Astrocyte of the cerebellum (primary cell): ENCODE measurements around the gene CD4.

ENCODE experiments used
- DNase-seq: peaks from one replicate; pipeline ENCODE4 v3.0.0-alpha.2; 2011; ENCODE audit warnings: low read depth
- H3K4me3 ChIP-seq: 2 replicates; pipeline ENCODE4 v1.5.1; 2011; ENCODE audit warnings: mild to moderate bottlenecking, low read depth, low read length, moderate library complexity
- in situ Hi-C: cut with HindIII; loops from 2 replicates; pipeline ENCODE4 v1.10.0; 2017; ENCODE audit warnings: low sequenced_read_pairs
- TF ChIP-seq, protein P1 (sequence below): IDR thresholded peaks from 2 replicates; pipeline ENCODE4 v1.5.1; 2012; ENCODE audit warnings: low read length, low read depth, moderate library complexity, mild to moderate bottlenecking; ENCODE audit errors: missing control alignments

Gene CD4

DNA sequence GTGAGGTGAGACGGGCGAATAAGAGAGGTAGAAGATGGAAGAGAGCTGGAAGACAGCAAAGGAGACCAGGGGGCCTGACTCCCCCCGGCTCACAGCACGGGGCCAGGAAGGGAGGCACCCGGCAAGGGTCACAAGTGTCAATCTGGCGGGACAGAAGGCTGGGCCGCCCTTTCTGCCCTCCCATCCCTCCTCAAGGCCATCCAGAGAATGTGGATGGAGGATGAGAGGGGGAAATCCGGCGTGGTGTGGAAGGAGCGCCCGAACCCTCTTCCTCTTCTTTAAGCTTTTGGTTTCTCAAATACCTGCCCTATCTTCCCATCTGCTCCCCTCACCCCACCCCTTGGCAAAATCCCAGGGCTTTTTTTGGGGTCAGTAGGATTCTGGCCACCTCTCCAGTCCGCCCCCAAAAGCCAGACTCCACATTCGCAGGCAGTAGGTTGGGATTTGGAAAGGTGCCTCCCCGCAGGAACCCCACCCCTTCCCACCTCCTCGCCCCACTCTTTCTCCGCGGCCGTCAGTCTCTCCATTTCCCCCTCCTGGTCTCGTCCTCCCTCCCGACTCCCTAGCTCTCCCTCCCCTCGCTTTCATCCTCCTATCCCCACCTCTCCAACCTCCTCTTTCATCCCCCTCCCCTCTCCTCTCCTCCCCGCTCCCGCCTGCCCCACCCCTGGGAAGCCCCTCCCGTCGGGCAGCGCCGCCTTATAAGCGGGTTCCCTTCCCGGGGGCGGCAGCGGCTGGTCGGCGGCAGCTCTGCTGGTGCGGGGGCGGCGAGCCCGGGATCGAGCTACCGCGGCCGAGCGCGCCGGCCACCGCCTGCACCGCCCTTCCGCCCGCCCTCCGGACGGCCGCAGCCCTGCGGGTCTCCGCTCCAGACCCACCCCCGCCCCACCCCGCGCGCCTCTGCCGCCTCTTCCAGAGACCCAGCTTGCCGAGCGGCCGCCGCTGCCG lies 23.4 kb upstream of the CD4 start, which contains the start of gene PTMS:
TSS of gene PTMS (plus strand) at position 730 of the 948 bp plus-strand sequence. CDS start 343 bp downstream, outside the sequence.
- peak; percentile 86 for DNase-seq
- TF ChIP-seq, protein P1, sequence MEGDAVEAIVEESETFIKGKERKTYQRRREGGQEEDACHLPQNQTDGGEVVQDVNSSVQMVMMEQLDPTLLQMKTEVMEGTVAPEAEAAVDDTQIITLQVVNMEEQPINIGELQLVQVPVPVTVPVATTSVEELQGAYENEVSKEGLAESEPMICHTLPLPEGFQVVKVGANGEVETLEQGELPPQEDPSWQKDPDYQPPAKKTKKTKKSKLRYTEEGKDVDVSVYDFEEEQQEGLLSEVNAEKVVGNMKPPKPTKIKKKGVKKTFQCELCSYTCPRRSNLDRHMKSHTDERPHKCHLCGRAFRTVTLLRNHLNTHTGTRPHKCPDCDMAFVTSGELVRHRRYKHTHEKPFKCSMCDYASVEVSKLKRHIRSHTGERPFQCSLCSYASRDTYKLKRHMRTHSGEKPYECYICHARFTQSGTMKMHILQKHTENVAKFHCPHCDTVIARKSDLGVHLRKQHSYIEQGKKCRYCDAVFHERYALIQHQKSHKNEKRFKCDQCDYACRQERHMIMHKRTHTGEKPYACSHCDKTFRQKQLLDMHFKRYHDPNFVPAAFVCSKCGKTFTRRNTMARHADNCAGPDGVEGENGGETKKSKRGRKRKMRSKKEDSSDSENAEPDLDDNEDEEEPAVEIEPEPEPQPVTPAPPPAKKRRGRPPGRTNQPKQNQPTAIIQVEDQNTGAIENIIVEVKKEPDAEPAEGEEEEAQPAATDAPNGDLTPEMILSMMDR: no peak
- peak within 1 kb of the TSS; percentile 94 for H3K4me3 ChIP-seq
- in situ Hi-C loops: loop anchor here (5.0 kb wide), 1 partner anchor 46 kb away; no protein-coding TSS in a partner anchor

DNA sequence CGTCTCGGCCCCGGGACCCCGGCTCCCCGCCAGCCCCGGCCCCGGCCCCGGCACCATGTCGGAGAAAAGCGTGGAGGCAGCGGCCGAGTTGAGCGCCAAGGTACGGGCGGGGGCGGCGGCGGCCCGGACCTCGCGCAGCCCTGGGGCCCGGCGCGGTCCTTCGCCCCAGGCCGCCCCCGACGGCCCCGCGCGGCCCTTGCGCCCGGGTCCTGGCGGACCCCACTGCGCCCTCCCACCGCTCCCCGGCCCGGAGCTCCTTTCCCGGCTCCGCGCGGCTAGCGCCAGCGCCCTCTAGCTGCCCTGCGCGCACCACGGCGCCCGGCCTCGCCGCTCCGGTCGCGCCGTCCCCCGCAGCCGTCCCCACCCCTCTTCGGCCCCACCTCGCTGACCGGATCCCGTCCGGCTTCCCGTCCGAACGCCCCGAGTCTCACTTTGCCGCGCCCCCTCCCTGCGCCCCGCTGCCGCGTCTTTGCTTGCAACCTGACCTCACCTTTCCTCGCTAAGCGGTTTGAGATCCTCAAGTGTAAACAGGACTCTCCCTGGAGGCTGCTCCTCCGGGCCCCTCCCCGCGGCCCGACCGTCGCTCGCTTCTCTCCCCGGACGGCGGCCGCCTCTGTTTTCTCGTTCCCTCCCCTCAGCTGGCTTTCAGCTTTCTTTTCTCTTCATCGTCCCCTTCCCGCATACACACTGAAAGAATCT lies 22.5 kb upstream of the CD4 start:
- H3K4me3 ChIP-seq: peak overlapping the region; percentile 94
- in situ Hi-C loops: loop anchor here (5.0 kb wide), 1 partner anchor 46 kb away; no protein-coding TSS in a partner anchor
- no peak for DNase-seq
- TF ChIP-seq, protein P1: peak; percentile 50

DNA sequence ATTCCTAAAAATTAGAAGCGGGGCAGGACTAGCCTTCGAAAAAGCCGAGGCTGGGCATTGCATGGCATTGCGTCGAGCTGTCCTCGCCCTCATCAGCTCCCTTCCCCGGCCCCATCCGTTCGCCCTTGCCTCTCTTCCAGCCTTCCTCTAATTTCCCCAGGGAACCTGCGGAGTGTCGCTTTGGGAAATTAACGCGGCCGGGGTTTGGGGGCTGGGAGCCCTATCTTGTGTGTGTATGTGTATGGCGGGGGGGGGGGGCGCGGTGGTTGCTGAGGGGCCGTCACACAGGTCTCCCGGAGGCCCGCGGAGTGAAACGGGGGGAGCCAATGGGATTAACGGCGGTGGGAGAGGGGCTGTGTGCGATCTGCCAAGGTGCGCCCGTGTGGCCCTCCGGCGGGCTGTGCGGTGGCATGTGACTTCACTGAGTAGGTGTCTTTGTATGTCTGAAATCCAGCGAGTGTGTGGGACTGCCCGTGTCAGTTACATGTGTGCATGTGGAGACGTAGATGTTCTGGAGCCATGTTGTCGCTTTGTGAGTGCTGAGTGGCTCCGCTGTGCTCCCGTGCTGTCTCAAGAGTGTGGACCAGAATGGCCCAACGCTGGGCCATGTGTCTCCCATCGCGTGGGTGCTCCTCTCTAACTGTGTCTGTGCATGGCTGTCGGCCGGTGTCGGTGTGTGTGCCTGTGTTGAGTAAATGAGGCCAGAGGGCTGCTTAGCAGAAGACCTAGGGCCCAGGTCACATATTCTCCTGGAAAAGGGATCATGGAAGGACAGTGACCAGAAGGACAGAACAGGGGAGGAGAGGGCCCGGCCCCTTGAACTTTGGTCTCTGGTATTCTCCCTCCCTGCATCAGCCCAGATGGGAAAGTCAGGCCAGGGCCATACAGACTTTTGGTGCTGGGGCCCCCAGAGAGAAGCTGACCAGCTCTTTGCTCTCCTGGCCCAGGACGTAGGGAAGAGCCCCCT lies 21.7 kb upstream of the CD4 start:
- DNase-seq: no peak
- TF ChIP-seq, protein P1: no peak
- peak overlapping the region; percentile 94 for H3K4me3 ChIP-seq
- in situ Hi-C loops: loop anchor here (5.0 kb wide), 1 partner anchor 45 kb away; no protein-coding TSS in a partner anchor

GRCh38 chr12:6768437-6768914 lies 20.9 kb upstream of the CD4 start:
- TF ChIP-seq, protein P1: no peak
- no peak for DNase-seq
- in situ Hi-C loops: loop anchor here (5.0 kb wide), 1 partner anchor 44 kb away; no protein-coding TSS in a partner anchor
- H3K4me3 ChIP-seq: peak overlapping the region; percentile 94

- H3K4me3 ChIP-seq: peak overlapping the region; percentile 94
- no peak for DNase-seq
- TF ChIP-seq, protein P1: no peak
- in situ Hi-C loops: loop anchor here (5.0 kb wide), 1 partner anchor 43 kb away; no protein-coding TSS in a partner anchor
Measured at GRCh38 chr12:6768990-6769389, 20.3 kb upstream of the CD4 start.
